ENCODE results near the gene RIPOR3.

GRCh38 chr20:50673146-50673465 is 18.2 kb downstream of the RIPOR3 start:
- TF ChIP-seq CTCF (IDR thresholded peaks at IDR 0.05) = no peak
- TF ChIP-seq POLR2A (IDR thresholded peaks at IDR 0.05) = no peak
